Testis (tissue), 3 donors: ENCODE data around the gene P4HA3. TPM values are rescaled to one million over a fixed set of nuclear protein-coding genes. Genes with fewer than 3 reads are reported as not detected.

ENCODE experiments used
- DNase-seq: peaks from one replicate; pipeline ENCODE4 v3.0.0-alpha.2; 2019
- H3K27ac ChIP-seq, 2 donors: fragments of 200-600 bp; sonication (generic); one replicate each; pipeline ENCODE4 v1.5.1; 2019
- H3K27me3 ChIP-seq: fragments of 200-600 bp; sonication (generic); one replicate; pipeline ENCODE4 v1.5.1; 2019
- H3K36me3 ChIP-seq: fragments of 200-600 bp; sonication (generic); one replicate; pipeline ENCODE4 v1.5.1; 2017; ENCODE audit warnings: low read depth; ENCODE audit errors: missing control alignments
- H3K4me1 ChIP-seq: fragments of 200-600 bp; sonication (generic); one replicate; pipeline ENCODE4 v1.5.1; 2019
- H3K4me3 ChIP-seq, 2 donors: fragments of 200-600 bp; sonication (generic); one replicate each; pipeline ENCODE4 v1.5.1; 2017 to 2019
- H3K9me3 ChIP-seq: fragments of 200-600 bp; sonication (generic); one replicate; pipeline ENCODE4 v1.5.1; 2017
- POLR2A ChIP-seq: fragments of 450-650 bp; IDR thresholded peaks from one replicate; pipeline ENCODE4 v1.6.1; 2017; ENCODE audit warnings: antibody characterized with exemption, mild to moderate bottlenecking, moderate library complexity
- WGBS, 2 donors: methylation state at CpG; one replicate each; pipeline ENCODE4 v1.1.5; 2018; 5-methylcytosine and 5-hydroxymethylcytosine counted together
- intact Hi-C: fragments of 100-400 bp; cut with DNase I; formaldehyde crosslinking; loops from one replicate; pipeline ENCODE4 v1.15.1; 2023; ENCODE audit warnings: low total_unique reads
- polyA plus RNA-seq: library from polyadenylated mRNA; stranded (reverse); fragments of 350-450 nt; fragmentation: Illumina TruSeq; extraction: RNeasy Lipid Tissue Mini Kit (QIAGEN cat#74804); gene quantifications from one replicate; pipeline ENCODE4 v1.2.3, GENCODE V29; 2014; ENCODE audit warnings: low read depth, low replicate concordance; ENCODE audit not compliant: insufficient read depth
- total RNA-seq, 2 donors: library from RNA; depleted of rRNA; stranded (reverse); fragments of >200 nt; gene quantifications; one replicate each; pipeline ENCODE4 v1.2.3, GENCODE V29; 2016
- TF ChIP-seq, protein P1 (sequence below), 3 experiments: fragments of 450-650 bp in 2 of 3; fragments of 200-600 bp in 1 of 3; sonication (generic) in 1 of 3; IDR thresholded peaks; one replicate each; pipeline ENCODE4 v1.5.1; 2016 to 2019; ENCODE audit warnings: antibody characterized with exemption in 3 of 3, mild to moderate bottlenecking in 2 of 3, moderate library complexity in 1 of 3

The P4HA3 gene
- total and polyA plus RNA-seq, 3 donors from 2014 or later, result 4.8 to 8.1 (median 4.9) TPM

DNA sequence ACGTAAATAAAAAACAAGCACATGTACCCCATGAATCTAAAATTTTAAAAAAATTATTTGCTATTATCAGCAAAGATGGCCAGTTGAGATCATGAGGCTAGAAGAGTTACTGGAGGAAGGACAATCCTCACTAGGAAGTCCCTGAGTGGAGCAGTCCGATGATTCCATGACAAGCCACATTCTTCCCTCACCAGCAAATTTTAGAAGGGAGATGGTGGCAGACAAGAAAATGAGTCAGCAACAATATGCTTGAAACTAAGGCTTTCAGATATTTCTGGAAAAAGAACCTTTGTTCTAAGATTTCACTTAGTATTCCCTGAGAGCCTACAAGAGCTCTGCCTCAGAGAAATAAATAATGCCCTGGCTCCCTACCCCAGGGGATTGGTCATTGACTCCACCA lies 34.9 kb downstream of the P4HA3 start:
- TF ChIP-seq, protein P1, sequence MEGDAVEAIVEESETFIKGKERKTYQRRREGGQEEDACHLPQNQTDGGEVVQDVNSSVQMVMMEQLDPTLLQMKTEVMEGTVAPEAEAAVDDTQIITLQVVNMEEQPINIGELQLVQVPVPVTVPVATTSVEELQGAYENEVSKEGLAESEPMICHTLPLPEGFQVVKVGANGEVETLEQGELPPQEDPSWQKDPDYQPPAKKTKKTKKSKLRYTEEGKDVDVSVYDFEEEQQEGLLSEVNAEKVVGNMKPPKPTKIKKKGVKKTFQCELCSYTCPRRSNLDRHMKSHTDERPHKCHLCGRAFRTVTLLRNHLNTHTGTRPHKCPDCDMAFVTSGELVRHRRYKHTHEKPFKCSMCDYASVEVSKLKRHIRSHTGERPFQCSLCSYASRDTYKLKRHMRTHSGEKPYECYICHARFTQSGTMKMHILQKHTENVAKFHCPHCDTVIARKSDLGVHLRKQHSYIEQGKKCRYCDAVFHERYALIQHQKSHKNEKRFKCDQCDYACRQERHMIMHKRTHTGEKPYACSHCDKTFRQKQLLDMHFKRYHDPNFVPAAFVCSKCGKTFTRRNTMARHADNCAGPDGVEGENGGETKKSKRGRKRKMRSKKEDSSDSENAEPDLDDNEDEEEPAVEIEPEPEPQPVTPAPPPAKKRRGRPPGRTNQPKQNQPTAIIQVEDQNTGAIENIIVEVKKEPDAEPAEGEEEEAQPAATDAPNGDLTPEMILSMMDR (IDR thresholded peaks at IDR 0.05), result no peak
- TF ChIP-seq POLR2A, result no peak
- no peaks in the 10 kb centered on the region for H3K9me3 ChIP-seq
- no peaks in the 10 kb centered on the region for H3K27me3 ChIP-seq
- H3K27ac ChIP-seq, result no peak overlapping the region
- no peaks in the 10 kb centered on the region for H3K4me1 ChIP-seq
- intact Hi-C loops, result no loop called here
- H3K4me3 ChIP-seq, result no peak overlapping the region
- 89 to 95% methylated on average over 2 of the region's 2 CpGs for WGBS, 2 donors
- H3K36me3 ChIP-seq, result no peaks in the 10 kb centered on the region
- DNase-seq, result no peak

DNA sequence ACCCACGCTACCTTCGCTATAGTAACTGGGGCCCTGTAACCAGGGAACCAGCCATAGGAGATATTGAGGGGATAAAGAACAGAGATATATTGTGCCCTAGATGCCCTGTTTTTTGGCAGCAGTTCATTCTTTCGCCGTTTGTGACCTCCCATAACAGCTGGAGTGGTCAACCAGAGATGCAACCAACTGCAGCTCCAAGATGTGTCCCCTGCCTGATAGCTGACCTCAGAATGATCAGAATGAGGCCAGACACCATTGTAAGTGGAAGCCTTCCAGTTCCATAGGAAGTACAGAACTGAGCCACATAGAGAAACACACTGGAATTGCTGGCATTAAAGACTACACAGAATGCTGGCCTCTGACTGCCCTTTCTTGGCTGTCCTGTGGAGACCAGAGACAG lies 39.2 kb downstream of the P4HA3 start:
- TF ChIP-seq, protein P1 (IDR thresholded peaks at IDR 0.05), result no peak
- TF ChIP-seq POLR2A, result no peak
- Histone ChIP-seq H3K9me3 (no peaks in the 10 kb centered on the region), H3K27ac (no peak overlapping the region), H3K4me1 (no peaks in the 10 kb centered on the region), H3K36me3 (no peaks in the 10 kb centered on the region), H3K4me3 (no peak overlapping the region), H3K27me3 (no peaks in the 10 kb centered on the region)
- DNase-seq, result no peak
- intact Hi-C loops, result no loop called here
- WGBS, 2 donors, result 70 to 74% methylated on average over 4 of the region's 4 CpGs

DNA sequence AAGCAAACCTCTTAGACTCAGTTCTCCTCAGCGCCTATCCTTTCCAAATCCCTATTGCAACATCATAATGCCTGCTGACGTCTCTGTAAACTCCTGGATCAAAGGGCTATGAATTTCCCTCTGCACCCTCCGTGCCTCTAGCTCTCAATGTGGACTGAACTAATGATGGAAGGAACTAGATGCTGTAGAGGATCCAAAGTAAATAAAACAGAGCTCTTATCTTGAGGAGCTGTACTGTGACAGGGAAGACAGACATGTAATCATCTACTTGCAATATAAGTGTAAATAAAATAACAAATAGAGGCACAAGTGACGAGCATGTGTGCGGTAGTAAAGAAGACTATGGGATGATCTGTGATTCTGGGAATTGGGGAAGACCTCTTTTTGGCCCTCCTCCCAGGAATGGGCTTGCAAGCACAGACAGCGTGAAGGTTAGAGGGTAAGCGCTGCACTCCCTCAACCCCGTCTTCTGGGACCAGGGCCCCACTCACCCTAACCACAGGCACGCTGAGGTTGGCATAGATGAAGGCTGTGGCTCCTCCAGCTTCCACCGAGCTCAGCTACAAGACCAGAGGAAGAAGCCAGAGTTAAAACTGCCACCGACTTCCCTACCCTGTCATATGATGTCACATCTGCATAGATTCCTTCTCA lies 42.2 kb downstream of the P4HA3 start:
- Histone ChIP-seq H3K27me3 (no peaks in the 10 kb centered on the region), H3K4me1 (no peaks in the 10 kb centered on the region), H3K36me3 (no peaks in the 10 kb centered on the region), H3K4me3 (no peak overlapping the region), H3K9me3 (no peaks in the 10 kb centered on the region), H3K27ac (no peak overlapping the region)
- 84 to 86% methylated on average over 11 of the region's 11 CpGs for WGBS, 2 donors
- no peak for TF ChIP-seq POLR2A
- TF ChIP-seq, protein P1 (IDR thresholded peaks at IDR 0.05), result no peak
- DNase-seq, result no peak
- intact Hi-C loops, result no loop called here

DNA sequence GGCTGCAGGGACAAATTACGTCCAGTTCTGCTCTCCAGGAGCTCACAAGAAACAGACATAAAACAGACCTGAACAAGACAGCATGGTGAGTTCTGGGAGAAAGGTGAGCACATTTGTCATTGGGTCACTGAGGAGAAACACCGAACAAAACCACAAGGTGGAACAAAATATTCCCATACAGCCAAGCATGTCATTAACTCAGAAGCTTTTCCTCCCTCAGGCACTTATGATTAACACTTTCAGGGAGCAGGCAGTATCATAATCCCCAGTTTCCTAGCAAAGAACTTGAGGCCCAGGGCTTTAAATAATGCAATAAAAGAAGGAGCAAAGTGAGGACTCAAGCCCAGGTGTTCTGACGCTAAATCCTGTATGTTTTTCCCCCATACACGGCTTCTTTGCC lies 43.0 kb downstream of the P4HA3 start:
- Histone ChIP-seq H3K4me1 (no peaks in the 10 kb centered on the region), H3K27me3 (no peaks in the 10 kb centered on the region), H3K9me3 (no peaks in the 10 kb centered on the region), H3K36me3 (no peaks in the 10 kb centered on the region), H3K27ac (no peak overlapping the region), H3K4me3 (no peak overlapping the region)
- no peak for DNase-seq
- 80 to 86% methylated on average over 4 of the region's 4 CpGs for WGBS, 2 donors
- TF ChIP-seq POLR2A, result no peak
- TF ChIP-seq, protein P1 (IDR thresholded peaks at IDR 0.05), result no peak
- intact Hi-C loops, result no loop called here

DNA sequence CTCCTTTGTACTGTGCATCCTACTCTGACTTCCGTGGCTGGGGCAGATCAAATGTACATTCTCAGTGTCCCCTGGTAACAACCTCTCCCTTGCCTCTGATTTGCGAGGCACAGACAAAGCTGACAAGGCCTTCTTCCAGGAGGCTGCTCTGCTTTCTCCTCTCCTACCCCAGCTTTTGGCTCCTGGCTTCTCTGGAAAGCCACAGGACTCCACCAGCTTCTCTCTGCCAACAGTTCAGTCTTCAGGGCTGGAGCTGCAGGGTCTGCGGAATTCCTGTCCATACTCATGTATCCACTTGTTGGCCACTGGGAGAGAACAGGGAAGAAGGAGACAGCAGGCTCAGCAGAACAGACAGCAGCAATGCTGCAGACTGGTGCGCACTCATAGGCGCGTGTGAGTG lies 44.4 kb downstream of the P4HA3 start:
- H3K27ac ChIP-seq, result no peak overlapping the region
- 87 to 91% methylated on average over 6 of the region's 6 CpGs for WGBS, 2 donors
- H3K9me3 ChIP-seq, result no peaks in the 10 kb centered on the region
- H3K4me3 ChIP-seq, result no peak overlapping the region
- H3K4me1 ChIP-seq, result no peaks in the 10 kb centered on the region
- intact Hi-C loops, result no loop called here
- TF ChIP-seq, protein P1 (IDR thresholded peaks at IDR 0.05), result no peak
- TF ChIP-seq POLR2A, result no peak
- H3K36me3 ChIP-seq, result no peaks in the 10 kb centered on the region
- no peaks in the 10 kb centered on the region for H3K27me3 ChIP-seq
- no peak for DNase-seq
